Right lobe of liver (tissue), 4 donors: Measurements from ENCODE around the gene SAMD4A.

ENCODE experiments used
- CTCF ChIP-seq, 4 donors: fragments of 200-600 bp in 3 of 4; fragments of 450-650 bp in 1 of 4; IDR thresholded peaks; one replicate each; pipeline versions ENCODE4 v1.5.1 to v1.8.0; 2016 to 2022; ENCODE audit warnings: antibody characterized with exemption in 4 of 4, mild to moderate bottlenecking in 2 of 4
- POLR2A ChIP-seq: fragments of 450-650 bp; IDR thresholded peaks from one replicate; pipeline ENCODE4 v1.6.1; 2017; ENCODE audit warnings: antibody characterized with exemption, mild to moderate bottlenecking
- donor health status: DM: no; HTN: no; CAD: no.
- donor health status: DM: no; HTN: no; CAD: no.
- donor health status: DM: no; HTN: yes; CAD: no.

DNA sequence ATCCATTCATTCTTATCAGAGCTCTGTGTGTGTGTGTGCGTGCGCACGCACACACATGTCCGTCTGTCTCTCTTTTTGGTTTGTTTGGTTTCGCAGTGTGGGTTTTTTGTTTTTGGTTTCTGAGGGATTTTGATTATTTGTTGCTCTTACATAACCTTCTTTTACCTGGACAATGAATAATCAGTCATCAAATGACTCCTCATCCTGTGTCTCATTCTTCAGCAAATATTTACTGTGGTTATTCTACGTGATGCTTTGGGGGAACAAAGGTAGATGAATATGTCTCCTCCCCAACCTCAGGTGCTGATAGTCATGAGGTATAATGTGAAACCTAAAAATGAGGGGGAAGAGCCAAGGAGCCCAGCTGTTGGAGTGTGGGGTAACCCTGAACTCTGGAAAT, 92.4 kb downstream of the SAMD4A start:
- TF ChIP-seq CTCF (IDR thresholded peaks at IDR 0.05), result no peak
- no peak for TF ChIP-seq POLR2A
